GM12865 (cell line): ENCODE results near the gene ASS1.

ENCODE experiments used
- DNase-seq: peaks from one replicate; pipeline ENCODE4 v3.0.0; 2010; ENCODE audit warnings: low read depth
- H3K4me3 ChIP-seq: 2 replicates; pipeline ENCODE4 v1.5.1; 2011; ENCODE audit warnings: mild to moderate bottlenecking, low read depth, low read length, control low read depth
- TF ChIP-seq, protein P1 (sequence below): IDR thresholded peaks from 2 replicates; pipeline ENCODE4 v1.5.1; 2011; ENCODE audit warnings: low read length, control low read depth, low read depth, inconsistent platforms; ENCODE audit not compliant: insufficient read depth; ENCODE audit errors: missing control alignments

Gene ASS1

DNA sequence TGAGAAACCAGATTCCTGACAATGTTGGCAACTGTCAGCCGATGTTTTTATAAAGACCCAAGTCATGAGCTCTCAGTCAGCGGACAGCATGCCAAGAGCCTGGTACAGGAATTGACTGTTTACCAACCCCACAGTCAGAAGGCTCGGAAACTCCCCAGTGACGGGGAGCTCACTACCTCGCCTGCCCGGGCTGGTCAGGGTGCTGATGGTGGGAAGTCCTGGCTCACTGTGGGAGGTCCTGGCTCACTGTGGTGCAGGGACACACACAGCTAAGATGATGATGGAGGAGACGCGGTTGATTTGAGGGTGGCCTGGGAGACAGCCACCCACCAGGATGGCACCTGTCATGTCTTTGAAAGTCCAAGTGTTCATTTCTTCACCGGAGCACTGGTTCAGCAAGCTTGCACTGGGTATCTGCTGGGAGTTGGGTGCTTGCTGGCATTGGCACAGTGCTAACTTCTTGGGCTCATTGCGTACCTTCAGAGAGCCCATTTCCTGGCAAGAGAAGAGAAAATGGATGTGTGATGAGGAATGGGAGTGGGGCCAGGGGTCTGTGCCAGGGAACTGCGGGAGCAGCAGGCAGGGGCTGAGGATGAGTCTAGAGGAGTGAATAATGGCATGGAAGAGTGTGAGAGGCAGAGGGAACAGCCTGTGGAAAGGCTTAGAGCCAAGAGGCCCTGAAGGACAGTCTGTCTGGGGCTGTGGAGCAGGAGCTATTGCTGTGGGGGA is 15.3 kb downstream of the ASS1 start:
- TF ChIP-seq, protein P1, sequence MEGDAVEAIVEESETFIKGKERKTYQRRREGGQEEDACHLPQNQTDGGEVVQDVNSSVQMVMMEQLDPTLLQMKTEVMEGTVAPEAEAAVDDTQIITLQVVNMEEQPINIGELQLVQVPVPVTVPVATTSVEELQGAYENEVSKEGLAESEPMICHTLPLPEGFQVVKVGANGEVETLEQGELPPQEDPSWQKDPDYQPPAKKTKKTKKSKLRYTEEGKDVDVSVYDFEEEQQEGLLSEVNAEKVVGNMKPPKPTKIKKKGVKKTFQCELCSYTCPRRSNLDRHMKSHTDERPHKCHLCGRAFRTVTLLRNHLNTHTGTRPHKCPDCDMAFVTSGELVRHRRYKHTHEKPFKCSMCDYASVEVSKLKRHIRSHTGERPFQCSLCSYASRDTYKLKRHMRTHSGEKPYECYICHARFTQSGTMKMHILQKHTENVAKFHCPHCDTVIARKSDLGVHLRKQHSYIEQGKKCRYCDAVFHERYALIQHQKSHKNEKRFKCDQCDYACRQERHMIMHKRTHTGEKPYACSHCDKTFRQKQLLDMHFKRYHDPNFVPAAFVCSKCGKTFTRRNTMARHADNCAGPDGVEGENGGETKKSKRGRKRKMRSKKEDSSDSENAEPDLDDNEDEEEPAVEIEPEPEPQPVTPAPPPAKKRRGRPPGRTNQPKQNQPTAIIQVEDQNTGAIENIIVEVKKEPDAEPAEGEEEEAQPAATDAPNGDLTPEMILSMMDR: no peak
- no peak overlapping the region for H3K4me3 ChIP-seq
- DNase-seq: no peak

DNA sequence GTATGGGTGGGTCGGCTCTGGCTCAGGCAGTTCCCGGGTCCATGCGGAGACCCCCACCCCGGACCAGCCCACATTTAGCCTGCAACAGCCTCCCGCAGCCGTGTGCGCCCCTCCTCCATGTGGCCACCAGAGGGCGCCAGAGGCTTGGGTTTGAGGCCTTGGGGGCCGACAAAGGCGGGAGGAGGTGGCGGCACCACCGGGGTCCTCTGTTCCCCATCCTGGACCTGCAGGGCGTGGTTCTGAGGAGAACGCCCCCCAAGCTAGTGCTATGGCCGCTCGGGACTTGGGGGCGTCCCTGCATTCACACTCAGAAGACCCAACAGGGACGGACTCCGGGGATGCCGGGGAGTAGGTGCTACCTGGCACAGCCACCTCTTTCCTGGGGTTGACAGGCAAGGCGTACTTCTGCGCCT is 16.5 kb downstream of the ASS1 start:
- no peak overlapping the region for H3K4me3 ChIP-seq
- peak; percentile 59 for DNase-seq
- TF ChIP-seq, protein P1: peak; percentile 87

DNA sequence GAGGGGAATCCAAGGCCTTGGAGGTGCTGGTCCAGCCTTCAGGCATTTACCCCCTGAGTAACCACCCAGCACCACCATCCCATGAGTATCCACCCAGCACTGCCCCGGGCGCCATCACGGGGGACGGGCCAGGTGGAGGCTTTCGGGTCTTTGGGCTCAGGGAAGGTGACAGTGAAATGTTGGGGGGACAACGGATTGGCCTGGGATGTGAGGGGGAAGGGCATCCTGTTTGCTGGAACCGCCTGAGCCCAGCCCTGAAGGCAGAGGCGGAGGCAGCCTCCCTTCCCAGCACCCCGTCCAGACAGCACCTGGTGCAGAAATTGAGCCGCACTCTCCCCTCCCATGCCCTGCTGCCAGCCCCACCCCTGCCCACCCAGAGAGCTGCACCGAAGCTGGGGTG is 17.0 kb downstream of the ASS1 start:
- TF ChIP-seq, protein P1: no peak
- no peak overlapping the region for H3K4me3 ChIP-seq
- no peak for DNase-seq

DNA sequence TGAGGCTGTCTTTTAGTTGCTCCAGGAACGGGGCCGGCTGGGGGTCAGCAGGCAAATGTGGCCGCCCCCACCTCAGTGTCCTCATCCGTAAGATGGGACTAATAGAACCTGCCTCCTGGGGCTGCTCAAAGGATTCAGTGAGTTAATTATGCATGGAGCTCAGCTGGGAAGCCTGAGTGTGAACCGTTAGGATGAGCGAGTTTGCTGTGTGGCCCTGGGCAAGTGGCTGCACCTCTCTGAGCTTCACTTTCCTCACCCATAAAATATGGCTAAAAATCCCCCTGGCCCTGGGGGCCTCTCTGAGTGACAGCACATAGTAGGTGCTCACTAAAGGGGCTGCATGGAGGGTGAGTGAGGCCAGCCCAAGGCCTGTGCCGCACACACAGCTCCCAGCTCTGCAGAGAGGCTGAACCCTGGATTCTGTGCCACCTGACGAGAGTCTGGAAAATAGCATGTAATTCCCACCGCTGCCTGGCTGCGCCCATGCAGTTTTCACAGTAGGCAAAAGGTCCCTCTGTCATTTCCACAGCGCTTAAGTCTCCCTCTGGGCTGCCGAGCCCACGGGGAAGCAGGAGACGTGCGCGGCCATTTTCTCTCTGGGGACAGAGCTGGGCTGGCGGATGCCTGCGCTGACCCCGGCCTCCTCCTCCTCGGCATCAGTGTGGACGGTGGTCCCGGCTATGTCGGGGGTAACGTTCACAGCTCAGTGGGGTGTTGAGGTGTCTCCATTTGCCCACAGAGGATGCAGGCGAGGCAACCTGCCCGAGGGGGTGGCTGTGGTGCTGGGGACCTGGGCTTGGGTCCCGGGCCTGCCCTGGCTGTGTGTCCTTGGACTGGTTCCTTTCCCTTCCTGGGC is 18.2 kb downstream of the ASS1 start:
- DNase-seq: no peak
- H3K4me3 ChIP-seq: no peak overlapping the region
- TF ChIP-seq, protein P1: no peak

DNA sequence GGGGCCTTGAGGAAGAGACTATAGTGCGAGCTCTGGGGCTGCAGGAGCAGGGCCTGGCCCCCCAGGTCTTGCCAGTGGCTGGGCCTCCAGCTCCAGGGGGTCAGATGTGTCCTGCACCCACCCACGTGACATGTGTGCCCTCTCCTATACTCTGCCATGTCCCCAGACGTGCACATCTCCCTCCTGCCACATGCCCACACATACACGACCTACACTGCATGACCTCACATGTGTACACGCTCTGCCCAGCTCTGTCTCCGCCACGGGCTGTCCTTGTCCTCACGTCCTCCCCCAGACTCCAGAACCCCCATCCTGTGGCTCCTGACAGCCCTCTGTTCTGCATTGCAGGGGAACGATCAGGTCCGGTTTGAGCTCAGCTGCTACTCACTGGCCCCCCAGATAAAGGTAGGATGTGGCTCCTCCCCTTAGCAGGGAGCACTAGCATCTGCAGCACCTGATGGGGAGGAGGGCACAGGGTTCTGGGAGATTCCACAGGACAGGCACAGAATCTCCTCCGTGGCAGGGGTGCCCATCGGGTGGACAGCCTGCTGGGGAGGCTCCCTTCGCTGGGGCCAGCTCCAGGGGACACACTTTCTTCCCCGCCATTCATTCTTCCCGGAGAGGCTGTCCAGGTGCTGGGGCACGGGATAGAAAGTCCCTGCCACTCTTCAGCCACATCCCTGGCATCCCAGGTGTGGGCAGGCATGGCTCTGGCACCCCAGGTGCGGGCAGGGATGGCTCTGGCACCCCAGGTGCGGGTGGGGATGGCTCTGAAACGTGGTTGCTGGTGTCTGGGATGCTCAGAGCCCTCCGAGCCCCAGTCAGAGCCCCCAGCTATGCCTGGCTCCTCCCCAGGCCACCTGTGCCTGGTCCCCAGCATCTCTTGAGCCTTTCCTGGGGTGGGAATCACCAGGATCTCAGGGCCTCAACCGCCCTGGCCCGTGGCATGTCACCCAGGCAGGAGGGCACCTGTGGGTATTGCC is 19.3 kb downstream of the ASS1 start:
- no peak overlapping the region for H3K4me3 ChIP-seq
- no peak for DNase-seq
- TF ChIP-seq, protein P1: no peak

DNA sequence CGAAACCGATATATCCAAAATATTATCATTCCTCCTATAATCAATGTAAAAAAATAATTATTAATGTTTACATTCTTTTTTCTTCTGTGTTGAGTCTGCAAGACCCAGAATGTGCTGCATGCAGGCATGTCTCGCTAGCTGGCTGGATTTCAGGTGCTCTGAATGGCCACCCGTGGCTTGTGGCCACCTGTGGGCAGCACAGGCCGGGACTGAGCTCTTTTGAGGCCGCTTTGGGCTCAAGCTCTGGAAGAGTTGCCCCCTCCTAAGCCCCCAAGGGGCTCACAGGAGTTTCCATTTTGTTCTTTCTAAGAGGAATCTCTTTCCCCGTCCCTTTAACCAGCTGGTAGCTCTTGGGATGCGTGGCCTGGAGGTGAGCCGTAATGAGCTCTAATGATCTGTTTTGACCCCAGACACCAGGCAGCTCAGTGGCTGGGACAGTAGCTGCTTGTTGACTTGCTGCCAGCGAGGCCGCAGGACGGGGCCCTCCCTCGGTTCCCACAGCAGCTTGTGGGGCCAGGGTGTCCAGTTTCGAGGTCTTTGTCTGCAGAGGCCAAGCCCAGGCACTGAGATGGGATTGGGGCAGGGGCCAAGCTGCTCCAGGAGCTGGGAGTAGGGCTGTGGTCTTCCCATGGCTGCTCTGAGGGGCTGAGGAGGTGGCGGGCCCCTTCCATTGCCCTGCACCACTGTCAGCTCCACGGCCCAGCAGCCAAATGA is 20.8 kb downstream of the ASS1 start:
- no peak overlapping the region for H3K4me3 ChIP-seq
- TF ChIP-seq, protein P1: no peak
- DNase-seq: no peak
